ENCODE measurements around the gene ARIH1.

GRCh38 chr15:72516777-72517176 lies 42.6 kb downstream of the ARIH1 start:
- TF ChIP-seq CTBP1 (IDR thresholded peaks at IDR 0.05; ENCODE audit: borderline replicate concordance) (no peak), SP1 (IDR thresholded peaks at IDR 0.05) (no peak), FOXM1 (IDR thresholded peaks at IDR 0.05; ENCODE audit: borderline replicate concordance) (no peak), L3MBTL2 (conservative IDR thresholded peaks at IDR 0.05) (no peak), BHLHE40 (IDR thresholded peaks at IDR 0.05; ENCODE audit: borderline replicate concordance) (no peak), LEF1 (IDR thresholded peaks at IDR 0.05; ENCODE audit: borderline replicate concordance) (no peak), FOXK2 (IDR thresholded peaks at IDR 0.05) (no peak)
